HUES64 (cell line): Measurements from ENCODE around the gene MOB1A. TPM values are rescaled to one million over a fixed set of nuclear protein-coding genes. Genes with fewer than 3 reads are reported as not detected.

Source experiments
- H3K27ac ChIP-seq: 2 replicates; pipeline ENCODE4 v1.7.0; 2013; ENCODE audit warnings: low read depth, low read length, inconsistent platforms
- H3K27me3 ChIP-seq: 2 replicates; pipeline ENCODE4 v1.6.1; 2013; ENCODE audit warnings: mild to moderate bottlenecking, low read length; ENCODE audit not compliant: insufficient read depth
- H3K36me3 ChIP-seq: 2 replicates; pipeline ENCODE4 v1.6.1; 2013; ENCODE audit warnings: mild to moderate bottlenecking, low read length; ENCODE audit not compliant: insufficient read depth
- H3K4me1 ChIP-seq: 2 replicates; pipeline ENCODE4 v1.6.1; 2013; ENCODE audit warnings: mild to moderate bottlenecking, low read length, moderate library complexity; ENCODE audit not compliant: insufficient read depth
- H3K4me3 ChIP-seq: 2 replicates; pipeline ENCODE4 v1.5.1; 2013; ENCODE audit warnings: mild to moderate bottlenecking, low read length, moderate library complexity
- H3K9ac ChIP-seq: 2 replicates; pipeline ENCODE4 v1.6.1; 2013; ENCODE audit warnings: mild to moderate bottlenecking, low read depth, low read length
- H3K9me3 ChIP-seq: 2 replicates; pipeline ENCODE4 v1.6.1; 2013; ENCODE audit warnings: low read depth, low read length; ENCODE audit not compliant: insufficient read depth
- WGBS: fragments of 150-250, 120-280 bp; methylation state at CpG from one replicate; pipeline ENCODE4 v1.1.7; 2013; ENCODE audit warnings: missing lambda C conversion rate; 5-methylcytosine and 5-hydroxymethylcytosine counted together
- polyA plus RNA-seq, 2 experiments: library from polyadenylated mRNA; stranded (reverse); fragments of 50-300 nt; gene quantifications; one replicate each; pipeline ENCODE4 v1.2.3, GENCODE V29; 2013

MOB1A gene
- polyA plus RNA-seq (2013, experiment 1 of 2), result 48.7 TPM
- polyA plus RNA-seq (2013, experiment 2 of 2), result 62.1 TPM

DNA sequence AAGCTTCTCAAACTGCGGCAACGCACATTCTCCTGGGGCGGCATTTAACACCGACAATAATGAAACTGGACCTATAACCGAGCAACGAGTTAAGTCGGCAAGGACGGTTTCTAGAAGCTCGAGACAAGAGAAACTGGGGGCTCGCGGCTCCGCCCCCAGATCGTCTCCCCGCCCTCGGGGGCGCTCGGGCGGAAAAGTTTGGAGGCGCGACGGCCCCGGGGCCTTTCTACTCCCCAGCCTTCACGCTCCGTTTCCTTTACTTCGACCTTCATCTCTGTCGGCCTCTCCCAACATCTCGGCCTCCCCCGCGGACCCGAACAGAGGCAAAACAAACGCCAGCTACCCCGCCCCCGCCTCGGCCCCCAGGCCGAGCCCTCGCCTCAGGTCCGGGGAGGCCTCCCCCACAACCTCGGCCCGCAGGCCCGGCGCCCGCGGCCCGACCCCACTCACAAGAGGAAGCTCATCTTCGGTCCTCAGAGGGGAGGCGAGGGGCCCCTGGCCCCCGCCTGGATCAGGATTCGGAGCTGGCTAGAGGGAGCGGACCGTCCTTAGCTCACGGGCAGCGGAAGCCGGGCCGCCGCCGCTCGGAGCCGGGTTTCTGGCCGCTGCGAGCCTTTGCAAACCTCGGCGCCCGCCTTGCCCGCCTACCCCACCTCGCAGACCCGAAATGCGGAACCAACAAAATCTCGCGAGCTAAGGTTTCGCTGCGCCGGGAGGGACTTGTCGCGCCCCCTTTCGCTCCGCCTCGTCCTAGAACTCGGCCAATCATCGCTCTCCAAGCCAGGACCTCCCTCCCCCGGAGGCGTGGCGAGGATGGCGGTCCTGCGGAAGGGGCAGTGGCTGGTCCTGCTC, at the start of gene MOB1A:
TSS of gene MOB1A (minus strand) at position 669 of the 852 bp plus-strand sequence. CDS start at position 464, 205 bp downstream.
- H3K27me3 ChIP-seq, result no peaks in the 10 kb centered on the region
- H3K27ac ChIP-seq, result peak within 1 kb of the TSS; percentile 96
- H3K9me3 ChIP-seq, result no peaks in the 10 kb centered on the region
- peaks cover 2% of the 10 kb centered on the region; the same call in 1 of the 2 replicates for H3K36me3 ChIP-seq
- H3K9ac ChIP-seq, result peak within 1 kb of the TSS; percentile 97
- H3K4me3 ChIP-seq, result peak within 1 kb of the TSS; percentile 98
- H3K4me1 ChIP-seq, result peaks cover 7% of the 10 kb centered on the region; the same call in 1 of the 2 replicates
- WGBS, result under 1% methylated on average over 84 of the region's 84 CpGs

GRCh38 chr2:74227646-74228045, 49.0 kb upstream of the MOB1A start:
- H3K4me1 ChIP-seq, result no peaks in the 10 kb centered on the region
- H3K27me3 ChIP-seq, result no peaks in the 10 kb centered on the region
- no peak overlapping the region for H3K4me3 ChIP-seq
- no peak overlapping the region for H3K27ac ChIP-seq
- no peaks in the 10 kb centered on the region for H3K9me3 ChIP-seq
- no peak overlapping the region for H3K9ac ChIP-seq
- no peaks in the 10 kb centered on the region for H3K36me3 ChIP-seq
- 79% methylated on average over 5 of the region's 5 CpGs for WGBS

GRCh38 chr2:74226648-74227213, 48.1 kb upstream of the MOB1A start:
- H3K9ac ChIP-seq, result no peak overlapping the region
- no peak overlapping the region for H3K27ac ChIP-seq

GRCh38 chr2:74225698-74226459, 47.2 kb upstream of the MOB1A start:
- 87% methylated on average over 4 of the region's 4 CpGs for WGBS
- H3K36me3 ChIP-seq, result no peaks in the 10 kb centered on the region
- no peak overlapping the region for H3K4me3 ChIP-seq
- H3K27me3 ChIP-seq, result no peaks in the 10 kb centered on the region
- no peak overlapping the region for H3K27ac ChIP-seq
- H3K9me3 ChIP-seq, result no peaks in the 10 kb centered on the region
- no peaks in the 10 kb centered on the region for H3K4me1 ChIP-seq
- no peak overlapping the region for H3K9ac ChIP-seq

More at GRCh38 chr2:74226648-74227213, 48.1 kb upstream of the MOB1A start:
- Histone ChIP-seq H3K4me3 (no peak overlapping the region), H3K4me1 (no peaks in the 10 kb centered on the region), H3K9me3 (no peaks in the 10 kb centered on the region), H3K27me3 (no peaks in the 10 kb centered on the region), H3K36me3 (no peaks in the 10 kb centered on the region)
- WGBS, result 89% methylated on average over 21 of the region's 21 CpGs

DNA sequence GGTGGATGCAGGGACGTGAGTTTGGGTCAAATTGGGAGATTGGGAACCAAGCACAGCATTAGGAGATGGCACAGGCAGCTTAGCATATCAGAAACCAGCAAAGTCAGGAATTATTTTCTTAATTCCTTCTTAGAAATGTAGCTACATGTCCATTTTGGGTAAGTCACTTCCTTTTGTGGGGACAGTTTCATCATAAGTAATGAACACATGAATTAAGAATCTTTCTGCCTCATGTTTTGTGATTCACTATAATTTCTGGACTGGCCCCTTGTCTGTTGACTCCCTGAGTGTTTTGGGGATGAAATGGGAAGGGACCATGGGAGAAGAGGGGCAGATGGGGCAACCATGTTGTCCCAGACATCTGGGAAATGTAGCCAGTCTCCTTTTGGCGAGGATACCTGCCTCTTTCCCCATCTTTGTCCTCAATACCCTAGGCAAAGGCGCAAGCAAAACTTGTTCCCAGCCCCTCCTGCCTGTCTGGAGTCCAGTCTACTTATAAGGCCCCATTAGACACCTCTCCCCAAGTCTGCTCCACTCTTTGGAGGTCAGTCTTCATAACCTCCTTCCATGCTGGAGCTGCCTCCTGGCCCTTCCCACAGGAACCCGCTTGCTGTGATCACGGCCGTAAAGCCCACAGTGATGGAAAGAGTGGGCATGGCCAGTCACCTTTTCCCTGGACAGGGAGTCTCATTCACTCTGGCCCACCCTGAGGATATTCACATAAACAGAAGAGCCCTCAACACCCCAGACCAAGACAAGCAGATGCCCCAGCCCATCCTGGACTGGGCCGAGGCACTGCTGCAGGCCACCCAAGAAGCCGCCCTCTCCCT, 45.5 kb upstream of the MOB1A start:
- no peaks in the 10 kb centered on the region for H3K27me3 ChIP-seq
- H3K27ac ChIP-seq, result no peak overlapping the region
- H3K4me3 ChIP-seq, result no peak overlapping the region
- H3K36me3 ChIP-seq, result peaks cover 11% of the 10 kb centered on the region
- H3K4me1 ChIP-seq, result no peaks in the 10 kb centered on the region
- no peaks in the 10 kb centered on the region for H3K9me3 ChIP-seq
- WGBS, result 92% methylated on average over 8 of the region's 8 CpGs
- H3K9ac ChIP-seq, result no peak overlapping the region

GRCh38 chr2:74222300-74222650, 43.6 kb upstream of the MOB1A start:
- H3K36me3 ChIP-seq, result peaks cover 28% of the 10 kb centered on the region
- H3K9me3 ChIP-seq, result no peaks in the 10 kb centered on the region
- no peak overlapping the region for H3K4me3 ChIP-seq
- H3K27me3 ChIP-seq, result no peaks in the 10 kb centered on the region
- H3K9ac ChIP-seq, result no peak overlapping the region
- no peaks in the 10 kb centered on the region for H3K4me1 ChIP-seq
- 92% methylated on average over 6 of the region's 6 CpGs for WGBS
- no peak overlapping the region for H3K27ac ChIP-seq

DNA sequence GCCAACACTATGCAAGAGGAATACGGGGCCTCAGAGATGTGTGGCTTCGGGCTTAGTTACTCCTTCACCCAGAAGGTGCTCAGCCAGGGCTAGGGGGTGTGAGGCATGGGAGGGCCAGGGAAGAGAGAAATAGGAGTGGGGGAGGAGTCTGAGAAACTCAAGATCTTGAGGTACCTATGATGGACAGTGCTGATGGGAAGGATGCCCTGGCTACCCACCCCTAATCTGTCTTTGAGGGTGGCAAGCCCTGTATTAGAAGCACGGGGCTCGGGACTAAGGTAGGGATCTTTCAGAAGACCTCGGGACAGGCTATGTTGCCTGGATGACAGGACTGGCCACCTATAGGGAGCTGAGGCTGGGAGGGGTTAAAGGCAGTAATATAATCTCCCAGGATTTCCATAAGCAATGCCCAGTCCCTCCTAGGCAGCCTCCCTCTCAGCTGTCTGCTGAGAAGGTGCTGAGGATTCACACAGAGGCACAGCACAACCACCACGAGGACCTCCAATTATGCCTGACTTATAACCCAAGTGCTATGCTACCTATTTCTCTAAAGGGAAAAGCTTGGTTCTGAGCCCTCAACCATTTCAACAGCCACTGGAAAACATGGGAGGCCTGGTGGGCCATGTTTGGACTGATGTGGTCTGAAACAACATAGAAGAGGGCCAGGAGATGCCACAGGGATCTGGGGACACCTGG, 43.1 kb upstream of the MOB1A start:
- H3K27me3 ChIP-seq, result no peaks in the 10 kb centered on the region
- H3K4me1 ChIP-seq, result no peaks in the 10 kb centered on the region
- H3K4me3 ChIP-seq, result no peak overlapping the region
- no peak overlapping the region; the same call in 1 of the 2 replicates for H3K27ac ChIP-seq
- peaks cover 34% of the 10 kb centered on the region for H3K36me3 ChIP-seq
- WGBS, result 95% methylated on average over 6 of the region's 6 CpGs
- H3K9ac ChIP-seq, result no peak overlapping the region
- no peaks in the 10 kb centered on the region for H3K9me3 ChIP-seq

GRCh38 chr2:74221091-74221490, 42.4 kb upstream of the MOB1A start:
- WGBS, result 97% methylated on average over 5 of the region's 6 CpGs
- no peaks in the 10 kb centered on the region for H3K4me1 ChIP-seq
- no peak overlapping the region for H3K9ac ChIP-seq
- H3K27me3 ChIP-seq, result no peaks in the 10 kb centered on the region
- H3K36me3 ChIP-seq, result peaks cover 40% of the 10 kb centered on the region
- H3K4me3 ChIP-seq, result no peak overlapping the region
- H3K27ac ChIP-seq, result no peak overlapping the region; the same call in 1 of the 2 replicates
- H3K9me3 ChIP-seq, result no peaks in the 10 kb centered on the region

DNA sequence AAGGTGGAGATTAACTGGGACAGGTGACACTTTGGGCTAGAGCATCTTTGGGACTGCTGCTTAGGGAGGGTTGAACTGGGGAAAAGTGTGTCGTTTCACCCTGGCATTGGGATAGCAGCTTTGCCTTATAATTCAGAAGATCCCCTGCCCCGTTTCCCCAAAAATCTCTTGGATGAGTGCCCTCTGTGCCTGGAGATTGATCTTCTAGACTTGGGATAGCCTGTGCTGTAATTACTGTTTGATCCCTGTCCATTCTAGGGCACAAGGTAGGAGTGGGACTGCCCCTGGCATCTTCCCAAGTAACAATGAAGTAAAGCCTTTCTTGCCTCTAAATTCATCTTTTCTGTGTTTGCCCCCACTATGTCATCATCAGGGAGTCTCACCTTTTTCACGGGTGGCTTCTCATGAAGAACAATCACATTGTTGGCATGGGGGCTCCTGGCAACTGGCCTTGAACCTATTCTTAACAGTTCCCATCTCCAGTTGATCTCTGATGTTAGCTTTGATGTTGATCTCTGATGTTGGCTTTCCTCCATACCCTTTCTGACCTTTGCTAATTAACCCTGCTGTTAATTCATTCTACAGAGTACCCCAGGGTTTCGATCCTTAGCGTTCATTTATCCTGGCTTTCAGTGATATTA, 41.3 kb upstream of the MOB1A start:
- Histone ChIP-seq H3K4me3 (no peak overlapping the region), H3K9me3 (no peaks in the 10 kb centered on the region), H3K9ac (no peak overlapping the region), H3K36me3 (peaks cover 50% of the 10 kb centered on the region), H3K27ac (no peak overlapping the region), H3K4me1 (no peaks in the 10 kb centered on the region), H3K27me3 (no peaks in the 10 kb centered on the region)
- WGBS, result 94% methylated on average over 5 of the region's 5 CpGs

- Histone ChIP-seq H3K27me3 (no peaks in the 10 kb centered on the region), H3K9ac (no peak overlapping the region), H3K9me3 (no peaks in the 10 kb centered on the region), H3K4me1 (no peaks in the 10 kb centered on the region), H3K4me3 (no peak overlapping the region), H3K27ac (no peak overlapping the region), H3K36me3 (peaks cover 82% of the 10 kb centered on the region)
- WGBS, result 97% methylated on average over 2 of the region's 2 CpGs
Observed at GRCh38 chr2:74216642-74217041, 38.0 kb upstream of the MOB1A start.
